ENCODE measurements around the gene EDEM3.
"Not testable (repeated sequence)": the region's sequence is repeated elsewhere in the genome, so short reads cannot be mapped to it uniquely, and the experiment has no call there.

Gene EDEM3, protein sequence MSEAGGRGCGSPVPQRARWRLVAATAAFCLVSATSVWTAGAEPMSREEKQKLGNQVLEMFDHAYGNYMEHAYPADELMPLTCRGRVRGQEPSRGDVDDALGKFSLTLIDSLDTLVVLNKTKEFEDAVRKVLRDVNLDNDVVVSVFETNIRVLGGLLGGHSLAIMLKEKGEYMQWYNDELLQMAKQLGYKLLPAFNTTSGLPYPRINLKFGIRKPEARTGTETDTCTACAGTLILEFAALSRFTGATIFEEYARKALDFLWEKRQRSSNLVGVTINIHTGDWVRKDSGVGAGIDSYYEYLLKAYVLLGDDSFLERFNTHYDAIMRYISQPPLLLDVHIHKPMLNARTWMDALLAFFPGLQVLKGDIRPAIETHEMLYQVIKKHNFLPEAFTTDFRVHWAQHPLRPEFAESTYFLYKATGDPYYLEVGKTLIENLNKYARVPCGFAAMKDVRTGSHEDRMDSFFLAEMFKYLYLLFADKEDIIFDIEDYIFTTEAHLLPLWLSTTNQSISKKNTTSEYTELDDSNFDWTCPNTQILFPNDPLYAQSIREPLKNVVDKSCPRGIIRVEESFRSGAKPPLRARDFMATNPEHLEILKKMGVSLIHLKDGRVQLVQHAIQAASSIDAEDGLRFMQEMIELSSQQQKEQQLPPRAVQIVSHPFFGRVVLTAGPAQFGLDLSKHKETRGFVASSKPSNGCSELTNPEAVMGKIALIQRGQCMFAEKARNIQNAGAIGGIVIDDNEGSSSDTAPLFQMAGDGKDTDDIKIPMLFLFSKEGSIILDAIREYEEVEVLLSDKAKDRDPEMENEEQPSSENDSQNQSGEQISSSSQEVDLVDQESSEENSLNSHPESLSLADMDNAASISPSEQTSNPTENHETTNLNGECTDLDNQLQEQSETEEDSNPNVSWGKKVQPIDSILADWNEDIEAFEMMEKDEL

GRCh38 chr1:184754476-184755225 lies at the start of gene EDEM3:
Gene EDEM3, minus strand, starts transcription at chr1:184754858. Its CDS starts 212 bp downstream, at chr1:184754646.
- peak; percentile 100 for DNase-seq

- no peak for DNase-seq
Measured at GRCh38 chr1:184804220-184804619, 49.6 kb upstream of the EDEM3 start.

DNA sequence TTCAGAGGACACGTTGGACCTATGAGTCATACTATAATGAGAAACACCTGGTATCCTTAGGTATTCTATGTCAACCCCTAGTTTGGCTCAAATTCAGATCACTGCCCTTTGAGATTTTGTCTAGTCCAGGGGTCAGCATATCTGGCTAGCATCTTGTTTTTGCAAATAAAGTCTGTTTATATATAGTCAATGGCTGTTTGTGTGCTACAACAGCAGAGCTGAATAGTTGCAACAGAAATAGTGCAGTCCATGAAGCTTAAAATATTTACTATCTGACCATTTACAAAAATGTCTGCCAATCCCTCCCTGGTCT lies 48.5 kb upstream of the EDEM3 start:
- DNase-seq = no peak

- no peak for DNase-seq
Measured at GRCh38 chr1:184802354-184803179, 47.9 kb upstream of the EDEM3 start.

- DNase-seq = no peak
Measured at GRCh38 chr1:184801503-184801902, 46.8 kb upstream of the EDEM3 start.

GRCh38 chr1:184800876-184801275 lies 46.2 kb upstream of the EDEM3 start:
- DNase-seq = no peak

GRCh38 chr1:184793967-184794366 lies 39.3 kb upstream of the EDEM3 start:
- no peak for DNase-seq

- peak; percentile 52 for DNase-seq
Measured at GRCh38 chr1:184792450-184792969, 37.9 kb upstream of the EDEM3 start.

DNA sequence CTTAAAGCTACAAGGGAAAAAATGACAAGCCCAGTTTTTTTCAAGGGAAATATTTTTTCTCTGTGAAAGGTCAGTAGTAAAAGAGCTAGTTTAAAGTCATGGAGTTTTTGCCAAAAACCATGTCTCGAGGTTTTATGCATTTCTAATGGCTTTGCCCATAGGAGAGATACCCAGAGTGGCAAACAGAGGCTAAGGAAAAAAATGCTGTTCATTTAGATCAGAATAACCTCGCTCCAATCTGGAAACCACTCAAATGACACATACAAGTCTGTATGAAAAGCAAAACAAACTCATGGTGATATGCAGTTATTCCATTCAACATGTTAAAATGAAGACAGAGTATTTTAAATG lies 36.9 kb upstream of the EDEM3 start:
- no peak for DNase-seq

DNA sequence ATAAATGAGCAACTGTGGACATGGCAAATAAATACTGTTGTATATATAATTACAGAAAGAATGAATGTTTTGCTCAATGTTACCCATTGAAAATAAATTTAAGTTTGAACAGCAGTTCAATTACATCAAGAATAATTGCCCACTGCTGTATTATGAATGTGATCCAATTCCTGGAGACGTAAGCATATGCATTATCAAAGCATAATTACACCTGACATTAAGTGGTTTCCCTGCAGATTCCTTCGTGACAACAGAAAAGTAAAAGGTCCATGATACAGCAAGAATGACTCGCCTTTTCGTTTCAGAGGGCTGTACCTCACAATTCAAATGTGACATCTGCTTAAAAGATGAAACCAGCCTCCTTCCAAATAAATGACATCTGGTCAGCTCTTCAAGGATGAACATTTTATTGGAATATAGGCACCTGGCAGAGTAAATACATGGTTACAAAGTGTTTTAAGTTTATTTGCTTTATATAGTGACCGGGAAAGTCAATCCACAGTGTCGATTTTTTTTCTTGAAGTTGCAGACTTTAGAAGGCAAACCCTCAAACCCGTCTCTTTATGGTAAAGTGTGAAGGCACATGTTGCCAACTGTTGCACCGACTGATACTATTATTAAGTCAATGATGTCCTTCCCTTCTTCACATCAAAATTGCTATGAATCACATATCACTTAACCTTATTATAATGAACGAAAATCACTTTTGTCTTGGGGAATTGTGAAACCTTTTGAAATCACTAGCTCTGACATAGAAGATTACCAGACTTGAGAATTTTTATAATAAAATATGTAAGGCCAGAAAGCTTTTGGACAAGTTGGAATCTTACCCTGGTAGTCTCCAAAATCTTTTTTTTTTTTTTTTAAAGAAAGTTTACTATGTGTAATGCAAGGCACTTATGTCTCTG lies 36.2 kb upstream of the EDEM3 start:
- DNase-seq = no peak

- DNase-seq = no peak
Measured at GRCh38 chr1:184789884-184790283, 35.2 kb upstream of the EDEM3 start.

DNA sequence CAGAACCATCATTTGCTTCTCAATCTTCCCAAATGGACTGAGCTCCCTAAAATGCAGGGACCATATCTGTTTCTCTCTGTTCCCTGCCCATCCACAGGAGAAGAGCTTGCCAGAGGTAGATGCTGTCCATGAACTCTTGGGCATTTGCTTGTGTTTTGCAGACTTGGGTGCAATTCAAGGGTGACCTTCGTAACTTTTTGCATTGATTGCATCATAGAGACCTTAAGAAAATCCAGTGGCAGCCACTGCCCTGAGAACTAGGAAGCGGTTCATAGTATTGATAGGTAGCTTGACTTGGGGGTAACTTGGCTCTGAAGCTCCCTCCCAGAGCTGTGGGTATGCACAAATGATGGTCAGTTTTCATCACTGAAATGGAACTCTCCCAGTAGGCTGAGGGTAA lies 34.3 kb upstream of the EDEM3 start:
- no peak for DNase-seq

GRCh38 chr1:184785529-184785928 lies 30.9 kb upstream of the EDEM3 start:
- no peak for DNase-seq

GRCh38 chr1:184783723-184784122 lies 29.1 kb upstream of the EDEM3 start:
- DNase-seq = not testable (repeated sequence)

DNA sequence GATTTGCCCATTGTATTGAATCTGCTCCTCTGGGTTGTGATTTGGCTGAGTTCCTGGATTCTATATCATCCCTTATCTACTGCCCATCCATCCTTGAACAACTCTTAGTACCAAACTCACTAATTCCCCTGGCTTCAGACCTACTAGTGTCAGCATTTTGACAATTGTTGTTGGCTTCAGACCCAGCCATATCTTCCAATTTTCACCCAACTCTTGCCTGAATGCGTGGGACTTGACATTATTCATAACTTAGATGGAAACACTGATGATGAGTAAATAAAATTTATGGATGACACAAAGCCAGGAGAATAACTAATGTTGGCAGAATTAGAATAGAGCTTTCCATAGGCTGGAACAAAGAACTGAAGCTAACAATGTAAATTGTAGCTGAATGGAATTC lies 27.3 kb upstream of the EDEM3 start:
- DNase-seq = no peak

- DNase-seq = no peak
Measured at GRCh38 chr1:184775885-184776284, 21.2 kb upstream of the EDEM3 start.

- DNase-seq = no peak
Measured at GRCh38 chr1:184775329-184775728, 20.7 kb upstream of the EDEM3 start.

GRCh38 chr1:184773762-184774320 lies 19.2 kb upstream of the EDEM3 start:
- no peak for DNase-seq

GRCh38 chr1:184771190-184771691 lies 16.6 kb upstream of the EDEM3 start:
- no peak for DNase-seq

GRCh38 chr1:184770181-184770979 lies 15.7 kb upstream of the EDEM3 start:
- DNase-seq = no peak
